GM15510 (cell line): ENCODE data around the gene LAT.

Experiments
- POLR2A ChIP-seq: IDR thresholded peaks from 3 replicates; pipeline ENCODE4 v1.6.1; 2011; ENCODE audit warnings: borderline replicate concordance; ENCODE audit not compliant: insufficient read length; ENCODE audit errors: extremely low read depth

Gene LAT

DNA sequence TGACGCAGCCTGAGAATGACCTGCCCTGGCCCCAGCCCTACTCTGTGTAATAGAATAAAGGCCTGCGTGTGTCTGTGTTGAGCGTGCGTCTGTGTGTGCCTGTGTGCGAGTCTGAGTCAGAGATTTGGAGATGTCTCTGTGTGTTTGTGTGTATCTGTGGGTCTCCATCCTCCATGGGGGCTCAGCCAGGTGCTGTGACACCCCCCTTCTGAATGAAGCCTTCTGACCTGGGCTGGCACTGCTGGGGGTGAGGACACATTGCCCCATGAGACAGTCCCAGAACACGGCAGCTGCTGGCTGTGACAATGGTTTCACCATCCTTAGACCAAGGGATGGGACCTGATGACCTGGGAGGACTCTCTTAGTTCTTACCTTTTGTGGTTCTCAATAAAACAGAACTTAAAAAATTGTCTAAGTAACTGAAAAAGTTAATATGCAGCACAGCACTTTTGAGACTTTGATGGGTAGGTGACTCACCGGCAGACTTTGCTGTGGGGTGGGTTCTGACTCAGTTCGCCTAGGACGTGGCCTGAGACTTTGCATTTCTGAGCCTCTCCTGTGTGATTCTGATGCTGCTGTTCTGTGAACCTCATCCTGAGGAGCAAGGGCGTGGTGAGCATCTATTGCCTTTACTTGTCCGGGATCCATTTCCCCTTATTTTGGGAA, 5.7 kb downstream of the LAT start:
- TF ChIP-seq POLR2A: no peak

DNA sequence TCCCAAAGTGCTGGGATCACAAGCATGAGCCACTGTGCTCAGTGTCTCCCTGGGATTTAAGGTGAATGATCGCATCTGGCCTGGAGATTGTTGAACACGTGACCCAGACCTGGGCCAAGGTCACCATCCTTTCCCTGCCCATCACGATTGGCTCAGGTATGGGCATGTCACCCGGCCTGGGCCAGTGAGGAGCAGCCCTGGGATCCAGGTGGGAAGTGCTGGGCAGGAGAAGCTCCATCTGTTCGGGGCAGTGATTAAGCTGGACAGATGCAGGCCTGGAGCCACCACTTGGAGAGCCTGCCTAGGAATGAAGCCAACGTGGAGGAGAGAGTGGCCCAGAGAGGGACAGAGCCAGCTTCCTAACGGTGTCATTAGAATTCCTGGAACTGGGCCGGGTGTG, 6.8 kb downstream of the LAT start:
- TF ChIP-seq POLR2A: no peak

DNA sequence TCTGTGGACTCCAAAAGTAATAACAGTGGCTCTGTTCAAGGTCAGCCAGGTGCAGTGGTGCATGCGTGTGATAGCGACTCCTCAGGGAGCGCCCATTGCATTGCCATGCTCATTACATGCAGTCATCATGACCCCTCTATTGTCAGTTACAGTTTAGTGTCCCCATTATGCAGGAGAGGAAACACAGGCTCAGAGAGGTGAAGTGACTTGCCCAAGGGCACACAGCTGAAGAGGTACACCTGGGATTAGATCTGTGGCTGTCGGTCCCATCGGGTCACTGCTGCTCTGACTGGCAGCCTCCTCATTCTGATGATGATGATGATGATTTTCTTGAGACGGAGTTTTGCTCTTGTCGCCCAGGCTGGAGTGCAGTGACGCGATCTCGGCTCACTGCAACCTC, 7.6 kb downstream of the LAT start:
- no peak for TF ChIP-seq POLR2A

DNA sequence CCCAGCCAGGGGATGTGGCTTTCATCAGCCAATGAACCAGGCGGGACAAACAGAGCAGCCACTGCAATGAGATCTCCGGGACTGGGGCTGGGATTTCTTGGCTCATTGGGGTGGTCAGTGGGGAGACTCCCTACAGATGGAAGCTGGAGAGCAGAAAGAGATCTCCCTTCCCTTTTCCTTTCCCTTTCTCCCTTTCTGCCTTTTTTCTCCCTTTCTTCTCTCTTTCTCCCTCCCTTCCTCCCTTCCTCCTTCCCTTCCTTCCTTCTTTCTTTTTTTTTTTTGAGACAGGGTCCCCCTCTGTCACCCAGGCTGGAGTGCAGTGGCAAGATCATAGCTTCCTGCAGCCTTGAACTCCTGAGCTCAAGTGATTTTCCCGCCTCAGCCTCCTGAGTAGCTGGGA, 14.0 kb downstream of the LAT start:
- TF ChIP-seq POLR2A: no peak

DNA sequence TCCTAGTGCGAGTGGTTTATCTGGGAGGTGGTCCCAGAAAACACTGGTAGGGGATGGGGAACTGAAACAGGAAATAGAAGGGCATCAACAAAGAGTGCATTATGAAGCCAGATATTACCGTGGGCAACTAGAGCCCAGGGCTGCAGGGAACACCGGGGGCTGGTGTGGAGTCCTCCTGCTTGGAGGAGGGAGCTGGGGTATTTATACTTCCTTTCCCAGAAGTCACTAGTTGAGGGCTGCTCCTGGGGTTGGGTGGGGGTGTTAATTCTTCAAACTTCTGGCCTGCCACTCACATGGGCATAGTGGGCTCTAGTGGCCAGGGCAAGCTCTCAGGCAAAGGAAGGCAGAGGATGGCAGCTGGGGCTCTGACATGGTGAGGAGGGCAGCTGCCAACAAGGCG, 14.7 kb downstream of the LAT start:
- no peak for TF ChIP-seq POLR2A

DNA sequence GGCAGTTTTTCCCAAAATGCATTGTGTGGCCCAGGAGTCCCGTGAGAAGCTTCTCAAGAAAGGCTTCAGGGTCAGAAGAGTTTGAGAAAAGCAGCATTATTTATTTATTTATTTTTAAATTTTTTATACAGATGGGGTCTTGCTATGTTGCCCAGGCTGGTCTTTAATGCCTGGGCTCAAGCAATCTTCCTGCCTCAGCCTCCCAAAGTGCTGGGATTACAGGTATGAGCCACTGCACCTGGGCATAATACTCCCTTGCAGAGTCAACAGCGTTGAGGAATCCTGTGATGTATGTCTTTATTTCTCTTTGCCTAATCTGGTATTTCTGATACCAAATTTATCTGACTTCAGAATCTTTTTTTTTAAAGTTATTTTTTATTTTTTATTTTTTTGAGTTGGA, 15.2 kb downstream of the LAT start:
- TF ChIP-seq POLR2A: no peak

DNA sequence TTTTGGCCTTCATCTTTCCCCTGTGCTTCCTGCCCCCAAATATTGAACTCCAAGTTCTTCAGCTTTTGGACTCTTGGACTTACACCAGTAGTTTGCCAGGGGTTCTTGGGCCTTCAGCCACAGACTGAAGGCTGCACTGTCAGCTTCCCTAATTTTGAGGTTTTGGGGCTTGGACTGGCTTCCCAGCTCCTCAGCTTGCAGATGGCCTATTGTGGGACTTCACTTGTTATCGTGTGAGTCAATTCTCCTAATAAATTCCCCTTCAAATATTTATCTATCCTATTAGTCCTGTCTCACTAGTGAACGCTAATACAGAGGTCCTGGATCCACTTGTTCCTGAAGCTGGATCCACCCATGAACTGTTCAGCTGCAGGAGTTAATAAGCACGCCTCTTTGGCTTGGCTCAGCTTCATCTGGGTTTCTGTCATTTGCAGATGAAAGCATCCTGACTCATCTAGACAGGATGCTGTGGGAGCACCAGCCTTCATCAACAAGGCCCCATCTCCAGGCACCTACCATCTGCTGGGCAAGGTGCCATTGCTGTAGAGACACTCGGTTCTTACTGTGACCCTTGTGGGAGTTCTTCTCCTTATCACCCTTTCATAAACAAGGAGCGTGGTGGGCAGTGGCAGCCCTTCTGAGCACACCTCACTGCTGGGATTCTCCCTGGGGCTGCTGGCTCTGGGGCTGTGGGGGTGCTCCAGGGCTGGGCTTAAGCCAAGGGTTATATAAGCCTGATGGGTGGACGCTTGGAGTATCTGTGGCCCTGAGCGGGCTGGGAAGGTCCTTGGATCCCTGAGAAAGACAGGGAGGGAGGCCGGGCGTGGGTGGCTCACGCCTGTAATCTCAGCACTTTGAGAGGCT, 23.1 kb downstream of the LAT start:
- no peak for TF ChIP-seq POLR2A

DNA sequence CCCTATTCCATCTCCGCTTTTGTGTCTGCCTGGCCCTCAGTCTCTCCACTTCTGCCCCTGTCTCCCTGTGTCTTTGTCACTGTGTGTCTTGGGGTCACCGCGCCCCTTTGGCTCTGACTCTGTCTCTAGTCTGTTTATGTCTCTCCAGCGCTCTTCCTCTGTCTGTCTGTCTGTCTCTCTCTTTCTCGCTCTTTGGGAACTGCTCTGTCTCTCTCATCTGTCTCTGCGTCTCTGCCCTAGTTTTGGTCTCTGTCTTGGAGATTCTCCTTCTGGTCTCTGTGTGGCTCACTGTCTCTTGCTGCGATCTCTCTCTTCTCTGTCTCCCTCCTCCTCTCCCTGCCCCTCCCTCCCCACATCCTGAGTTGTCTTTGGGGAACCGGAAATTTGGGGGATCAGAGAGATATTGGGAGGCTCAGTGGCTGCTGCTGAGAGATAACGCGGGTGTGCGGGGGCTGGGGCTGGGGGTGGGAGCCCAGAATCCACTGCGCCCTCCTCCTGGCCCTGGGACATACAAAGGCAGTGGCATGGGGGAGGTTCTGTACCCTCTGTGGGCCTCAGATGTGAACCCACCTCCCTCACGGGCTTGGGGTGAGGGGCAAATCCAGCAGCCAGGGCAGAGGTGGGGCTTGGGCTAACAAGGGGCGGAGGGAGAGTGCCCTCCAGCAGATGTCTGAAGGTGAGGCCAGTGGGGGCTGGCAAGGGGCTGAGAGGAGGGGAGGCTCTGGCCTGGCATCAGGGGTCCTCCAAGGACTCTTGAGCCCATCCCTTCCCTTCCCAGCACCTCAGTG, 24.4 kb downstream of the LAT start:
- TF ChIP-seq POLR2A: no peak

DNA sequence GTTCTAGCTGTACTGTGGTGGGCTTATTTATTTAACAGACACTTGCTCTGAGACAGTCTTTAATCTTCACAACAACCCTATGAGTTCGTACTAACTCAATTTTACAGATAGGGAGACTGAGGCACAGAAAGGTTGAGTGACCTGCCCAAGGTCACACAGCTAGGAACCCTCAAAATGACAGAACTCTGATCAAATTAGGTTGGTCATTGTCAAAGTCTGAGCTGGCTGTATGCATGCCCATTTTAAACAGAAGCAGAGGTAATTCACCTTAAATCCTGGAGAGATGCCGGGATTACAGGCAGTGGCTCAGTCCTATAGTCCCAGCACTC, 24.9 kb downstream of the LAT start:
- no peak for TF ChIP-seq POLR2A

DNA sequence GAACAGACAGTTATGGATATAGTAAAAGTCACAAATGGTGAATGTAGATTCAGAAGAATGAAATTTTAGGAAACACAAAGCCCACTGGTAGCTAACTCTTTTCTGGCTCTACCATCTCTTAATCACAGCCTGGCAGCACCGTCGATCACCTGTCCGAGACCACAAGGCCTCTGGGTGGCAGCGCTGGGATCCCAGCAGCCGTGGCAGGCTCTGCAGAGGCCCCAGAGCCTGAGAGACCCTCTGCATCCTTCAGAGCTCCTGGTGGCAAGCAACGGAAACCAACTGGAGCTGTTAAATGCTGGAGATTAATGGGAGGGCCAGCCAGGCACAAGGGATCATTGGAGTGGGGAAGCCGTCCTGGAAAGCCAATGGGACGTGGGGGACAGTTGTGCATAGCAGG, 26.3 kb downstream of the LAT start:
- no peak for TF ChIP-seq POLR2A

DNA sequence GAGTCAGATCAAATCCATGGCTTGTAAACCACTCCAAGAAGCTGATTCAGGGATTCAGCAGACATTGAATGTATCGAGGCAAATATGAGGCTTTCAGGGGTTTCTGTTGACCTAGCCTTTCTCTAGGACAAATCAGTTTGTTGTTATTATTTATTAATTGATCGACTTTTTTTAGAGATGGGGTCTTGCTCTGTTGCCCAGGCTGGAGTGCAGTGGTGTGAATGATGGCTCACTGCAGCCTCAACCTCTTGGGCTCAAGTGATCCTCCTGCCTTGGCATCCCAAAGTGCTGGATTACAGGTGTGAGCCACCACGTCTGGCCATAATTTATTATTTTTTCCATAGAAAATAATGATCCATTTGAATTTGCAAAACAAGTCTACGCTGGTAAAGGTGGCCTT, 27.0 kb downstream of the LAT start:
- no peak for TF ChIP-seq POLR2A

DNA sequence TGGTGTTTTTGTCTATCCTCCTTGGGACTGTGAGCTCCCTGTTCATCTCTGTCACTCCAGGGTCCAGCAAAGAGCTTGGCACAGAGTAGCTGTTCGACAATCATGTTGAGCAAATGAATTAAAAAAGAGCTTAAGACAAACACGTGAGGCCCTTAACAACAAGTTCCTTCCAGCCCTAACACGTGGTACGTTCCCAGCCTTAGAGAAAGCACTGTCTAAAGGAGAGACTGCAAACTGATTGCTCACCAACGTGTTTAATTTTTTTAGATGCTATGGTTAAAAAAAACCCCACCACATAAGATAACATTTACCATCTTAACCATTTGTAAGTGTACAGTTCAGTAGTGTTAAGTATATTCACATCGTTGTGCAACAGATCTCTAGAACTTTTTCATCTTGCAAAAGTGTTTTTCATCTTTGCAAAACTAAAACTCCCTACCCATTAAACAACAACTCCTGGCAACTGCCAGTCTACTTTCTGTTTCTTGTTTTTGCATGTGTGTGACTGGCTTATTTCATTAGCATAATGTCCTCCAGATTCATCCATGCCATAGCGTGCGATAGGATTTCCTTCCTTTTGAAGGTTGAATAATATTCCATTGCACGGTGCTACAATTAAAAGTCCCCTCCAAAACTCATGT, 28.2 kb downstream of the LAT start:
- TF ChIP-seq POLR2A: no peak

DNA sequence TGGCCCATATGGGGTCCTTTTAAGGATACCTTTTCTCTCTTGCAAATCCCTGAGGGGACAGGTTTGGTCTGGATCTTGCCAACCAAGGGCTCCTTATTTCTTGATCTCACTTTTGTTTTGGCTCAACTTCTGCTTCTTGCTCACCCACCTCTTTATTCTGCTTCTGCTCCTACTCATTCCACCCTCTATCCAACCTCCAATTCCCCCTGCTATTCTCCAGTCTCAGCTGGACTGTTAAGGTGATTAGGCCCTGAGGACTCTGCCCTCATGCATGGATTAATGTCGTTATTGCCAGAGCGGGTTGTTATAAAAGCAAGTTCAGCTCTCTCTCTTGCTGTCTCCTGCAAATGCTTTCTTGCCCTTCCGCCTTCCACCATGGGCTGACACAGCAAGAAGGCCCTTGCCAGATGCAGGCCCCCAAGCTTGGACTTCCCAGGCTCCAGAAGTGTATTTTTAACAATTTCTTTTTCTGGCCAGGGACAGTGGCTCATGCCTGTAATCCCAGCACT, 29.8 kb downstream of the LAT start:
- TF ChIP-seq POLR2A: no peak

DNA sequence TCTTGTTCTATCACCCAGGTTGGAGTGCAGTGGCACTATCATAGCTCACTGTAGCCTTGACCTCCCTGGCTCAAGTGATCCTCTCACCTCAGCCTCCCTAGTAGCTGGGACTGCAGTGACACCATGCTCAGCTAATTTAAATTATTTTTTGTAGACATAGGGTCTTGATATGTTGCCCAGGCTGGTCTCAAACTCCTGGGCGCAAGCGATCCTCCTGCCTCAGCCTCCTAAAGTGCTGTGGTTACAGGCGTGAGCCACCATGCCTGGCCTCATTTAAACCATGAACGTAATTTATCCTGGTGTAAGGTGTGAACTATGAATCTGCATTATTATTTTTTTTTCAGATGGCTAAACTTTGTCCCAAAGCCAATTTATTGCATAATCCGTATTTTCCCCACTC, 37.3 kb downstream of the LAT start:
- TF ChIP-seq POLR2A: no peak

DNA sequence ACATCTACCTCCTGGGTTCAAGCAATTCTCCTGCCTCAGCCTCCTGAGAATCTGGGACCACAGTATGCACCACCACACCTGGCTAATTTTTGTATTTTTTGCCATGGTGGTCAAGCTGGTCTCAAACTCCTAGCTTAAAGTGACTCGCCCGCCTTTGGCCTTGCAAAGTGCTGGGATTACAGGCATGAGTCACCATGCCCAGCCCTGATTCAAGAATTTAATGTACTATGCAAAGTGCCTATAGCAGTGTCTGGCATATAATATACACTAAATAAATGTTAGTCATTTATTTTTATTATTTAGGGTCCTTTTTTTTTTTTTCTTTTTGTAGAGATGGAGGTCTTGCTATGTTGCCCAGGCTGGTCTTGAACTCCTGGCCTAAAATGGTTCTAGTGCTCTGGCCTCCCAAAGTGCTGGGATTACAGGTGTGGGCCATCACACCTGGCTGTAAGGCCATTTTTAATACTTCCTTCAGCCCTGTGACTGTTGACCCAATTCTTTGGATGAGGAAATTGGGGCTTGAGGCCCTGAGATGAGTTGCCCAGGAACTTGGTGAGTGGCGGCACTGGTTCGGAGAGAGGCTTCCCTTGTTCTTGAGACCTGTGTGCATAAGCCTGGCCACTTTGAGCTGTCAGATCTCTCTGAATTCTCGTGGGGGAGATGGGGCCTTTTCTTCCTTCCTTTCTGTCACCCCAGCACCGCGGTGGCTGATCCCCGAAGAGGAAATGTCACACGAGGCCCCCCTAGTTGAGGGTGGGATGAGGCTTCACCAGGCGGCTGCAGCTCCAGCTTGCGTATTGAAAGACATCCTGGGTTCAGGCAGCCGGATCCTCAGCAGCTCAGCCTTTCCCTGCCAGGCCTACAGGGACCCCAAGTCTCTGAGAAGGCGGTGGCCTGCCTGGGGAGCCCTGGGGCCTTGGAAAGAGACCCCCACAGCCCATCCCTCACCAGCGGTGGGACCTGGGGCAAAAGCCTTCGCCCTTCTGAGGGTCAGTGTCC, 38.7 kb downstream of the LAT start:
- TF ChIP-seq POLR2A: no peak

DNA sequence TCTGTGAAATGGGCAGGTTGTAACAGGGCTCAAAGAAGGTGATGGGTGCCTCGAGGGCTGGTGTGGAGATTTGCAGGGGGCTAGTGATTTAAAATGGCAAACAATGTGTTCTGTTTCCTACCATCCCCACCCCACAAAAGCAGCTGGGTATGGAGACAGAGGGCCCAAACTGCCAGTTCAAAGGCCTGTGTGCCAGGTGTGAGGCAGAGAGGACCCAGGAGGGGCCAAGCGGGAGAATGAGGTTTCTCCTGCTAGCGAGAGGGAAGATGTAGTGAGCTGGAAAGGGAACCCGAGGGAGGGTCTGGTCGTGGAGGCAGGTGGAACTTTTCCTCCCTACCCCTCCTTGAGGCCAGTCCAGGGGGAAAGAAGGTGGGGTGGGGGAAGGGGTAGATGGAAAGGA, 39.4 kb downstream of the LAT start:
- no peak for TF ChIP-seq POLR2A
